Esophagus muscularis mucosa (tissue), 4 donors: Measurements from ENCODE around the gene DOCK6. TPM values are rescaled to one million over a fixed set of nuclear protein-coding genes. Genes with fewer than 3 reads are reported as not detected.

Source experiments
- DNase-seq: peaks from one replicate; pipeline ENCODE4 v3.0.0-alpha.2; 2017; ENCODE audit errors: extremely low spot score
- H3K27ac ChIP-seq, 4 donors: fragments of 200-600 bp; sonication (generic); replicated peaks in 1 of 4; 1 replicate in 3 of 4; 2 replicates in 1 of 4; pipeline ENCODE4 v1.5.1; 2016 to 2019; ENCODE audit warnings: mild to moderate bottlenecking in 1 of 4
- H3K27me3 ChIP-seq, 4 donors: fragments of 200-600 bp; sonication (generic); one replicate each; pipeline versions ENCODE4 v1.5.1 to v1.6.0; 2016 to 2019
- H3K36me3 ChIP-seq, 4 donors: fragments of 200-600 bp; sonication (generic); one replicate each; pipeline ENCODE4 v1.5.1; 2016 to 2019
- H3K4me1 ChIP-seq, 4 donors: fragments of 200-600 bp; sonication (generic); one replicate each; pipeline ENCODE4 v1.5.1; 2016 to 2019
- H3K4me3 ChIP-seq, 4 donors: fragments of 200-600 bp; sonication (generic); 1 replicate in 2 of 4; 2 replicates in 2 of 4; pipeline ENCODE4 v1.5.1; 2016 to 2019; ENCODE audit warnings: mild to moderate bottlenecking in 4 of 4, moderate library complexity in 1 of 4
- H3K9me3 ChIP-seq, 4 donors: fragments of 200-600 bp; sonication (generic); 1 replicate in 3 of 4; 2 replicates in 1 of 4; pipeline ENCODE4 v1.5.1; 2016 to 2019
- EP300 ChIP-seq: sonication (generic); formaldehyde crosslinking; IDR thresholded peaks from one replicate; pipeline ENCODE4 v1.6.1; 2017; ENCODE audit warnings: antibody characterized with exemption
- POLR2A ChIP-seq: fragments of 450-650 bp; IDR thresholded peaks from one replicate; pipeline ENCODE4 v1.6.1; 2017; ENCODE audit warnings: antibody characterized with exemption, moderate library complexity, mild to moderate bottlenecking, low read depth
- POLR2AphosphoS5 ChIP-seq, 2 donors: sonication (generic); formaldehyde crosslinking; IDR thresholded peaks; one replicate each; pipeline ENCODE4 v1.6.1; 2017; ENCODE audit warnings: antibody characterized with exemption in 2 of 2
- WGBS: methylation state at CpG from one replicate; pipeline ENCODE4 v1.1.5; 2018; 5-methylcytosine and 5-hydroxymethylcytosine counted together
- intact Hi-C: fragments of 100-400 bp; cut with DNase I; formaldehyde crosslinking; loops from one replicate; pipeline ENCODE4 v1.15.1; 2023
- total RNA-seq, 4 donors: library from RNA; depleted of rRNA; stranded (reverse); fragments of >200 nt; gene quantifications; one replicate each; pipeline versions ENCODE4 v1.1.0 to v1.2.1, GENCODE V29; 2016
- TF ChIP-seq, protein P1 (sequence below), 3 experiments: fragments of 200-600 bp in 2 of 3; fragments of 450-650 bp in 1 of 3; sonication (generic) in 2 of 3; IDR thresholded peaks; one replicate each; pipeline ENCODE4 v1.5.1; 2017 to 2019; ENCODE audit warnings: antibody characterized with exemption in 3 of 3, mild to moderate bottlenecking in 2 of 3, moderate library complexity in 1 of 3

The DOCK6 gene
- total RNA-seq, 4 donors from 2014 or later, result 32.6 to 51.0 (median 40.1) TPM

DNA sequence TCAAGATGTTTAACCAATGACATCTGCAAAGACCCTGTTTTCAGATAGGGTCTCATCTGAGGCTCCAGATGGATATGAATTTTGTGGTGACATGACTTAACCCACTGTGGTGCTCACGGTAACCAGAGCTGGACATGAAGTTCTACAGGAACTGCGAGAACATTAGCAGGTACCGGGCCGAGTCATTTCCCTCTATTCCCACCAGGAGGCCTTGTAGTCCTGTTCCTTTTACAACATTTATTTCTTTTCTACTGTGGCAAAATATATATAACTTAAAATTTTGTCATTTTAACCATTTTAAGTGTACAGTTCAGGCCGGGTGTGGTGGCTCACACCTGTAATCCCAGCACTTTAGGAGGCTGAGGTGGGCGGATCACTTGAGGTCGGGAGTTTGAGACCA, 26.0 kb upstream of the DOCK6 start:
- Histone ChIP-seq H3K4me3 (no peak overlapping the region), H3K9me3 (no peaks in the 10 kb centered on the region), H3K27me3 (no peaks in the 10 kb centered on the region), H3K27ac (no peak overlapping the region), H3K36me3 (no peaks in the 10 kb centered on the region), H3K4me1 (peaks cover 10 to 13% (median 11%) of the 10 kb centered on the region in 4 donors)
- intact Hi-C loops, result no loop called here
- DNase-seq, result no peak
- WGBS, result 77% methylated on average over 7 of the region's 7 CpGs
- TF ChIP-seq POLR2A, result no peak
- TF ChIP-seq, protein P1, sequence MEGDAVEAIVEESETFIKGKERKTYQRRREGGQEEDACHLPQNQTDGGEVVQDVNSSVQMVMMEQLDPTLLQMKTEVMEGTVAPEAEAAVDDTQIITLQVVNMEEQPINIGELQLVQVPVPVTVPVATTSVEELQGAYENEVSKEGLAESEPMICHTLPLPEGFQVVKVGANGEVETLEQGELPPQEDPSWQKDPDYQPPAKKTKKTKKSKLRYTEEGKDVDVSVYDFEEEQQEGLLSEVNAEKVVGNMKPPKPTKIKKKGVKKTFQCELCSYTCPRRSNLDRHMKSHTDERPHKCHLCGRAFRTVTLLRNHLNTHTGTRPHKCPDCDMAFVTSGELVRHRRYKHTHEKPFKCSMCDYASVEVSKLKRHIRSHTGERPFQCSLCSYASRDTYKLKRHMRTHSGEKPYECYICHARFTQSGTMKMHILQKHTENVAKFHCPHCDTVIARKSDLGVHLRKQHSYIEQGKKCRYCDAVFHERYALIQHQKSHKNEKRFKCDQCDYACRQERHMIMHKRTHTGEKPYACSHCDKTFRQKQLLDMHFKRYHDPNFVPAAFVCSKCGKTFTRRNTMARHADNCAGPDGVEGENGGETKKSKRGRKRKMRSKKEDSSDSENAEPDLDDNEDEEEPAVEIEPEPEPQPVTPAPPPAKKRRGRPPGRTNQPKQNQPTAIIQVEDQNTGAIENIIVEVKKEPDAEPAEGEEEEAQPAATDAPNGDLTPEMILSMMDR (IDR thresholded peaks at IDR 0.05), result peak; percentile 26 to 51 (median 35)

DNA sequence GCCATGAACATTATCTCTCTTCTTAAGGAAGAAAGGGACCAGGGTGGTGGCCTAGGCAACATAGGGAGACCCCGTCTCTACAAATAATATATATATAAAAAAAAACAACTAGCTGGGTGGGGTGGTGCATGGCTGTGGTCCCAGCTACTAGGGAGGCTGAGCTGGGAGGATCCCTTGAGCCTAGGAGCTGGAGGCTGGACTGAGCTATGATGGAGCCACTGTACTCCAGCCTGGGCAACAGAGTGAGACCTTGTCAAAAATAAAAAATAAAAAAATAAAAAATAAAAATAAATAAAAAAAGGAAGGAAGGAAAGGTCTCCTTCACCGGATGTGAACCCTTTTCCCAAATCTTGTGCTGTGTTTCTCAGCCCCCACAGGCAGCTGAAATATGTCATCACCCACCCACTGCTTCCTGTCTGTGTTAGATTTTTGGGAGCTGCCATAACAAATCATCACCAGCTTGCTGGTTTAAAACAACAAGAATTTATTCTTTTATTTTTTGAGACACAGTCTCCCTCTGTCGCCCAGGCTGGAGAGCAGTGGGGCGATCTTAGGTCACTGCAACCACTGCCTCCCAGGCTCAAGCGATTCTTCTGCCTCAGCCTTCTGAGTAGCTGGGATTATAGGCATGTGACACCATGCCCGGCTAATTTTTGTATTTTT, 24.1 kb upstream of the DOCK6 start:
- intact Hi-C loops, result no loop called here
- Histone ChIP-seq H3K27me3 (no peaks in the 10 kb centered on the region), H3K4me1 (peaks cover 7 to 10% (median 9%) of the 10 kb centered on the region in 4 donors), H3K4me3 (no peak overlapping the region), H3K36me3 (no peaks in the 10 kb centered on the region), H3K27ac (peak overlapping the region; percentile 22 to 49 (median 48)), H3K9me3 (no peaks in the 10 kb centered on the region)
- TF ChIP-seq POLR2AphosphoS5 (IDR thresholded peaks at IDR 0.05), result no peak
- TF ChIP-seq, protein P1 (IDR thresholded peaks at IDR 0.05), result peak; percentile 24 to 30 (median 29)
- no peak for DNase-seq
- 36% methylated on average over 6 of the region's 6 CpGs for WGBS

DNA sequence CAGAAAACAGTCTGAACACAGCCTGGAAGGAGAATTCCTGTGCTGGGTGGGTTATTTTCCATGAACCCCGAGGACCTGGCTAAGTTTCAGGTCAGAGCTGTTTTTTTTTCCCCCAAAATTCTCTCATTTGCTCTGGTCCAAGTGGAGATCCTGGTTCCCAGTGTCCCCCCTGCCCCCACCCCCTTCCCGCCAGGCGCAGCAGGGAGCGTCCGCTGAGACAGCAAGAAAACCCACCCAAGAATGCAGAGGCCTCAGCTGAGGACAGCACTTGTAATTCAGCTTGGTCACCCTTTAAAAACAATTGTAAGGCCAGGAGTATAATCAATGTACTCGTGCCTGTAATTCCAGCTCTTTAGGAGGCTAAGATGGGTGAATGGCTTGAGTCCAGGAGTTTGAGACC, 22.2 kb upstream of the DOCK6 start:
- TF ChIP-seq POLR2A (no peak), POLR2AphosphoS5 (IDR thresholded peaks at IDR 0.05) (no peak), EP300 (no peak)
- TF ChIP-seq, protein P1 (IDR thresholded peaks at IDR 0.05), result no peak
- no peaks in the 10 kb centered on the region for H3K36me3 ChIP-seq
- H3K27me3 ChIP-seq, result no peaks in the 10 kb centered on the region
- H3K27ac ChIP-seq, result no peak overlapping the region
- H3K4me3 ChIP-seq, result no peak overlapping the region
- intact Hi-C loops, result no loop called here
- WGBS, result 61% methylated on average over 6 of the region's 6 CpGs
- H3K9me3 ChIP-seq, result no peaks in the 10 kb centered on the region
- DNase-seq, result no peak
- peaks cover 7 to 10% (median 9%) of the 10 kb centered on the region in 4 donors for H3K4me1 ChIP-seq

DNA sequence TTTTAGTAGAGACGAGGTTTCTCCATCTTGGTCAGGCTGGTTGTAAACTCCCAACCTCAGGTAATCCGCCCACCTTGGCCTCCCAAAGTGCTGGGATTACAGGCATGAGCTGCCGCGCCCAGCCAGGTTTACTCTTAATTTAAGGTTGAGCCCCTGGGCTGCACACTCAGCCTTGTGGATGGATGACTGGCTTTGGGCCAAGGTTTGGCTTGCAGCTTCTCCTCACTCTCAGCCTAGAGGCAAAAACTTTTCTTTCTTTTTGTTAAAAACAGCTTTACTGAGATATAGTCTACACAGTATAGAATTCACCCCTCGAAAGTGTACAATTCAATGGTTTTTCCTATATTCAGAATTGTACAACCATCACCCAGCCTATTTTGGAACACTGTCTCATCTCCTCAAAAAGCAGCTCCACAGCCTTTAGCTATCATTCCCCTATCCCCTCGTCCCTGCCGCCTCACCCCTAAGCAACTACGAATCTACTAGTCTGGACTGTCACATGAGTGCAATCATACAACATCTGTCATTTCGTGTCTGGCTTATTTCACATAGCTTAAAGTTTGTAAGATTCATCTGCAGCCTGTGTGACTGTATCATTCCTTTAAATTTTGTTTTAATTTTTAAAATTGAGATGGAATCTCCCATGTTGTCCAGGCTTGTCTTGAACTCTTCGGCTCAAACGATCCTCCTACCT, 19.2 kb upstream of the DOCK6 start:
- no peak for DNase-seq
- Histone ChIP-seq H3K27ac (no peak overlapping the region), H3K9me3 (no peaks in the 10 kb centered on the region), H3K27me3 (no peaks in the 10 kb centered on the region), H3K36me3 (no peaks in the 10 kb centered on the region), H3K4me3 (no peak overlapping the region), H3K4me1 (peaks cover 3 to 5% (median 4%) of the 10 kb centered on the region in 4 donors)
- intact Hi-C loops, result no loop called here
- WGBS, result 47% methylated on average over 11 of the region's 11 CpGs
- TF ChIP-seq EP300 (no peak), POLR2AphosphoS5 (IDR thresholded peaks at IDR 0.05) (no peak), POLR2A (no peak)
- TF ChIP-seq, protein P1 (IDR thresholded peaks at IDR 0.05), result no peak
